ENCODE results near the gene COL1A2. TPM values are rescaled to one million over a fixed set of nuclear protein-coding genes. Genes with fewer than 3 reads are reported as not detected.

Gene COL1A2
- total and polyA plus RNA-seq, 2 of the 4 experiments (the other 2 are of a cell fraction), result 1,211 to 4,454 TPM

DNA sequence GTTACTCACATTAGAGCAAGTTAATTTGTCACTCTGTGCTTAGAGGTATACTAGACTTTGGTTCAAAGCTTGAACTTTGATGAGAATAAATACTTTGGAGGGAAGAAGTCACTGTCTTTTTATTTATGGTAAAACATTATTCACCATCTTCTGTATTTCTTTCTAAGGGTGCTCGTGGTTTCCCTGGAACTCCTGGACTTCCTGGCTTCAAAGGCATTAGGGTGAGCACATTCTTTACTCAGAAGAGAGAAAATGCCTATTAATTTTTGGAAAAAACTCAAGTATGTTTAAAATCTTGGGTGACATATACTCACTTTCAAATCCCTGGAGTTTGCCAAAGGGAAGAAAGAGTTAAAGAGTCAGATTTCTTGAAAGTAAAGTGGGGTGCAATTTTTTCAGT, 10.8 kb downstream of the COL1A2 start:
- no peak overlapping the region for H3K4me3 ChIP-seq (ENCODE audit: insufficient read depth, low read depth, low read length)
- H2AK9ac ChIP-seq (replicated peaks; ENCODE audit: low read depth, low read length, poor library complexity), result no peak overlapping the region
- BruUV-seq (replicated peaks), result no TSS peak
- H4K5ac ChIP-seq (ENCODE audit: low read depth, low read length), result no peak overlapping the region
- no peak overlapping the region for H4K8ac ChIP-seq (ENCODE audit: low read depth in 2 of 2, low read length in 2 of 2)
- ChIA-PET POLR2A (ENCODE audit: unreplicated experiment) (no interaction called here), CTCF (interaction anchor here (1.3 kb wide), 1 partner anchor 19 kb away, joined by 3 read pairs; no protein-coding TSS in a partner anchor)
- H3K27ac ChIP-seq (ENCODE audit: insufficient read depth, low read length), result peak overlapping the region; percentile 99; the same call in 1 of the 2 replicates
- H3K4me1 ChIP-seq (ENCODE audit: control insufficient read depth, insufficient read depth, low read length), result peaks cover 26% of the 10 kb centered on the region
- H2AK5ac ChIP-seq (ENCODE audit: low read depth, low read length), result no peak overlapping the region
- peaks cover 8 to 39% of the 10 kb centered on the region in 2 experiments; a peak in 3 of 4 replicates for H3K79me1 ChIP-seq (ENCODE audit: low read depth in 1 of 2, low read length in 2 of 2)
- peak overlapping the region; percentile 99 for H2BK5ac ChIP-seq (ENCODE audit: low read depth, low read length, poor library complexity, severe bottlenecking)
- DNase-seq (no peak), ATAC-seq (ENCODE audit: low read depth) (no peak)
- H4K20me1 ChIP-seq (ENCODE audit: insufficient read depth, low read length), result peaks cover 36% of the 10 kb centered on the region; the same call in 1 of the 2 replicates
- no peak overlapping the region for H3K9ac ChIP-seq (ENCODE audit: low read depth, low read length)
- no peak overlapping the region for H2AFZ ChIP-seq (replicated peaks; ENCODE audit: low read length, poor library complexity)
- WGBS, 2 experiments (ENCODE audit: extremely low coverage in 2 of 2, insufficient read length in 1 of 2), result no CpG with 5 or more reads among the region's 1 CpG
- peak overlapping the region; percentile 5; the same call in 1 of the 2 replicates for H3K56ac ChIP-seq (ENCODE audit: extremely low read depth, insufficient read depth, low read length)
- H3K36me3 ChIP-seq (ENCODE audit: control insufficient read depth, insufficient read depth, low read length), result peaks cover 86% of the 10 kb centered on the region
- peak overlapping the region; percentile 21 for H3K4me2 ChIP-seq (ENCODE audit: low read depth, low read length)
- H3K9me1 ChIP-seq (ENCODE audit: insufficient read depth, low read length), result no peaks in the 10 kb centered on the region; the same call in 1 of the 2 replicates
- H3K18ac ChIP-seq (ENCODE audit: low read depth, low read length), result peak overlapping the region; percentile 90
- no peak overlapping the region for H3K23ac ChIP-seq (ENCODE audit: low read depth, low read length)
- intact Hi-C loops (cut with micrococcal nuclease), result no loop called here
- dilution Hi-C loops (cut with HindIII; ENCODE audit: low sequenced_read_pairs, unreplicated experiment), result no loop called here
- no peak overlapping the region for H2BK15ac ChIP-seq (ENCODE audit: low read depth, low read length)
- TF ChIP-seq MXI1 (IDR thresholded peaks at IDR 0.05; ENCODE audit: borderline replicate concordance, low read depth, low read length), result no peak
- peak; percentile 37; the same call in 1 of the 2 replicates for TF ChIP-seq POLR2A (IDR thresholded peaks at IDR 0.05; ENCODE audit: low read depth, low read length)
- H4K91ac ChIP-seq (ENCODE audit: insufficient read depth, low read depth, low read length), result no peak overlapping the region
- in situ Hi-C loops (cut with MboI; ENCODE audit: low sequenced_read_pairs), result no loop called here
- no peak overlapping the region for H2BK120ac ChIP-seq (ENCODE audit: low read depth, low read length)
- H3K9me3 ChIP-seq (ENCODE audit: control insufficient read depth, insufficient read depth, low read length), result no peaks in the 10 kb centered on the region
- no peak overlapping the region for H2BK20ac ChIP-seq (ENCODE audit: low read depth, low read length)
- no peak overlapping the region for H3K14ac ChIP-seq (replicated peaks; ENCODE audit: low read depth, low read length)
- no peaks in the 10 kb centered on the region for H3K27me3 ChIP-seq (ENCODE audit: control insufficient read depth, insufficient read depth, low read length)
- H3K4ac ChIP-seq (ENCODE audit: low read depth, low read length), result no peak overlapping the region
